ENCODE measurements around the gene SPOPL.

GRCh38 chr2:138454761-138455160 is 46.8 kb upstream of the SPOPL start:
- TF ChIP-seq CTCF (IDR thresholded peaks at IDR 0.05) (no peak), POLR2A (IDR thresholded peaks at IDR 0.05) (no peak)

Measured in testis (tissue), 2 donors.